ENCODE data around the gene FLVCR1. TPM values are rescaled to one million over a fixed set of nuclear protein-coding genes. Genes with fewer than 3 reads are reported as not detected.
"Not testable (repeated sequence)": the region's sequence is repeated elsewhere in the genome, so short reads cannot be mapped to it uniquely, and the experiment has no call there.

Gene FLVCR1
- total RNA-seq, 1 donor from 2014 or later: 6.3 TPM

- no peak overlapping the region for H3K4me3 ChIP-seq
- intact Hi-C loops (cut with DNase I): no loop called here
- ATAC-seq: no peak
- TF ChIP-seq, protein P1, sequence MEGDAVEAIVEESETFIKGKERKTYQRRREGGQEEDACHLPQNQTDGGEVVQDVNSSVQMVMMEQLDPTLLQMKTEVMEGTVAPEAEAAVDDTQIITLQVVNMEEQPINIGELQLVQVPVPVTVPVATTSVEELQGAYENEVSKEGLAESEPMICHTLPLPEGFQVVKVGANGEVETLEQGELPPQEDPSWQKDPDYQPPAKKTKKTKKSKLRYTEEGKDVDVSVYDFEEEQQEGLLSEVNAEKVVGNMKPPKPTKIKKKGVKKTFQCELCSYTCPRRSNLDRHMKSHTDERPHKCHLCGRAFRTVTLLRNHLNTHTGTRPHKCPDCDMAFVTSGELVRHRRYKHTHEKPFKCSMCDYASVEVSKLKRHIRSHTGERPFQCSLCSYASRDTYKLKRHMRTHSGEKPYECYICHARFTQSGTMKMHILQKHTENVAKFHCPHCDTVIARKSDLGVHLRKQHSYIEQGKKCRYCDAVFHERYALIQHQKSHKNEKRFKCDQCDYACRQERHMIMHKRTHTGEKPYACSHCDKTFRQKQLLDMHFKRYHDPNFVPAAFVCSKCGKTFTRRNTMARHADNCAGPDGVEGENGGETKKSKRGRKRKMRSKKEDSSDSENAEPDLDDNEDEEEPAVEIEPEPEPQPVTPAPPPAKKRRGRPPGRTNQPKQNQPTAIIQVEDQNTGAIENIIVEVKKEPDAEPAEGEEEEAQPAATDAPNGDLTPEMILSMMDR (IDR thresholded peaks at IDR 0.05): no peak
- DNase-seq: no peak
- H3K27me3 ChIP-seq (ENCODE audit: low read depth): no peaks in the 10 kb centered on the region
- H3K27ac ChIP-seq: no peak overlapping the region
- H3K9me3 ChIP-seq: peaks cover 13% of the 10 kb centered on the region
- H3K36me3 ChIP-seq: no peaks in the 10 kb centered on the region
- H3K4me1 ChIP-seq: no peaks in the 10 kb centered on the region
Measured at GRCh38 chr1:212828395-212828794, 29.7 kb upstream of the FLVCR1 start.

DNA sequence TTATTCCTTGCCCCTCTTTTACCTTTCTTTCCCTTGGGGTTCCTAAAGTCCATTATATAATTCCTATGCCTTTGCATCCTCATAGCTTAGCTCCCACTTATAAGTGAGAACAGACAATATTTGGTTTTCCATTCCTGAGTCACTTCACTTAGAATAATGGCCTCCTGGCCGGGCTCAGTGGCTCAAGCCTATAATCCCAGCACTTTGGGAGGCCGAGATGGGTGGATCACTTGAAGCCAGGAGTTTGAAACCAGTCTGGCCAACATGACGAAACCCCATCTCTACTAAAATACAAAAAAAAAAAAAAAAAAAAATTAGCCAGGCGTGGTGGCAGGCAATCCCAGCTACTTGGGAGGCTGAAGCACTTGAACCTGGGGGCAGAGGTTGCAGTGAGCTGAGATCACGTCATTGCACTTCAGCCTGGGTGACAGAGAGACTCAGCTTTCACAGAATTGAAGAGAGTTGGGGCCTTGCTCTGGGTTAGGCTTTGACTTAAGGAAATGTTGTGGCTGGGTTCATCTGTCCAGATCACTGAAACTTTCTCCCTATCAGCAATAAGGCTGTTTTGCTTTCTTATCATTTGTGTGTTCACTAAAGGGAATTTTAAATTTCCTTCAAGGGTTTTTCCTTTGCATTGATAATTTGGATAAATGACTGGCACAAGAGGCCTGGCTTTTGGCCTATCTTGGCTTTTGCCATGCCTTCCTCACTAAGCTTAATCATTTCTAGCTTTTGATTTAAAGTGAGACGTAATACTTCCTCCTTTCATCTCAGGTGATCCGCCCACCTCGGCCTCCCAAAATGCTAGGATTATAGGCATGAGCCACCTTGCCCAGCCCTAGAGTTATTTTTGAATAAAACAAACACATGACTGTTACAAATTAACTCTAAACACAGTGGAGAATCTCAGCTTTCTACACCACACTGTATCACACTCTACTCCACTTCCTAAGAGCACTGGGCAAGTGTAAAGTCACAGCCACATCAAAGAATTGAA lies 24.6 kb upstream of the FLVCR1 start:
- peak overlapping the region; percentile 47 for H3K27ac ChIP-seq

GRCh38 chr1:212838145-212838544 lies 19.9 kb upstream of the FLVCR1 start:
- DNase-seq: no peak
- no peak for ATAC-seq
- Histone ChIP-seq H3K9me3 (no peaks in the 10 kb centered on the region), H3K4me1 (no peaks in the 10 kb centered on the region), H3K27ac (no peak overlapping the region), H3K4me3 (no peak overlapping the region), H3K36me3 (no peaks in the 10 kb centered on the region), H3K27me3 (ENCODE audit: low read depth) (no peaks in the 10 kb centered on the region)
- TF ChIP-seq, protein P1 (IDR thresholded peaks at IDR 0.05): no peak
- intact Hi-C loops (cut with DNase I): no loop called here

More for the DNA sequence above, 24.6 kb upstream of the FLVCR1 start:
- intact Hi-C loops (cut with DNase I); H3K4me1 ChIP-seq; H3K36me3 ChIP-seq; H3K4me3 ChIP-seq; H3K27me3 ChIP-seq (ENCODE audit: low read depth); H3K9me3 ChIP-seq: not testable (repeated sequence)
- DNase-seq: peak; percentile 57
- ATAC-seq: peak; percentile 87 to 89

DNA sequence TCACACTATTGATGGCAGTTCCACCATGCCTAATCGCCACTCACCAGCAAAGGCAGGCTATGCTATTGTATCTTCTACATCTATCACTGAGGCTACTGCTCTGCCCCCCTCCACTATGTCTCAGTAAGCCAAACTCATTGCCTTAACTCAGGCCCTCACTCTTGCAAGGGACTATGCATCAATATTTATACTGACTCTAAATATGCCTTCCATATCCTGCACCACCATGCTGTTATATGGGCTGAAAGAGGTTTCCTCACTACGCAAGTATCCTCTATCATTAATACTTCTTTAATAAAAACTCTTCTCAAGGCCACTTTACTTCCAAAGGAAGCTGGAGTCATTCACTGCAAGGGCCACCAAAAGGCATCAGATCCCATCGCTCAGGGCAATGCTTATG lies 13.6 kb upstream of the FLVCR1 start:
- H3K9me3 ChIP-seq; H3K36me3 ChIP-seq; intact Hi-C loops (cut with DNase I); ATAC-seq; DNase-seq; H3K27me3 ChIP-seq (ENCODE audit: low read depth); H3K4me3 ChIP-seq; H3K4me1 ChIP-seq; H3K27ac ChIP-seq: not testable (repeated sequence)

- no peak for ATAC-seq
- DNase-seq: no peak
Measured at GRCh38 chr1:212847549-212847948, 10.5 kb upstream of the FLVCR1 start, which contains the start of gene SPATA45. Gene SPATA45, minus strand, starts transcription at chr1:212847649. Its CDS starts 11,500 bp downstream, at chr1:212836149.

DNA sequence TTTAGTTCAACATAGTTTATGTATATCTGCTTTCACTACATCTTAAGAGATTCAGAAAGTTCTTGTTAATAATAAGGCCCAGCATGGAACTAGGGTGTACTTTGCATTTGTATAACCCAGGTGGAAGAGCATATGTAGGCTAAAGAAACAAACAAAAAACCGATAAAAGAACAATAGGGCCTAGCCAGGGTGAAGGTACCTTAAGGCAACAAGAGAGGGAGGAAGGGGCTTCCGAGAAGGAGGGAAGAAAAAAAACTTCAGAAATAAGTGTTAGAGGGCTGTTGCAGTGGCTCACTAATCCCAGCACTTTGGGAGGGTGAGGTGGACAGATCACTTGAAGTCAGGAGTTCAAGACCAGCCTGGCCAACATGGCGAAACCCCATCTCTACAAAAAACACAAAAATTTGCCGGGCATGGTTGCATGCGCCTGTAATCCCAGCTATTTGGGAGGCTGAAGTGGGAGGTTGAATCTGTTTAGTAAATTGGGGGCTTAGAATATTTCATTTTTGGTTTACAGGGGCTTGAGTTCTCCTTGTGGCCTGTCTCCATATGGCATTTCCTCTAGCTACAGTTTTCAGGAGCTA lies 5.9 kb upstream of the FLVCR1 start:
- Histone ChIP-seq H3K4me1 (peaks cover 6% of the 10 kb centered on the region), H3K36me3 (no peaks in the 10 kb centered on the region), H3K27ac (no peak overlapping the region), H3K4me3 (no peak overlapping the region), H3K27me3 (ENCODE audit: low read depth) (no peaks in the 10 kb centered on the region), H3K9me3 (no peaks in the 10 kb centered on the region)
- TF ChIP-seq, protein P1 (IDR thresholded peaks at IDR 0.05): no peak
- DNase-seq (no peak), ATAC-seq (no peak)
- intact Hi-C loops (cut with DNase I): no loop called here

More at GRCh38 chr1:212847549-212847948, 10.5 kb upstream of the FLVCR1 start, which contains the start of gene SPATA45:
- Histone ChIP-seq H3K4me3 (no peak within 1 kb of the TSS), H3K9me3 (no peaks in the 10 kb centered on the region), H3K27me3 (ENCODE audit: low read depth) (no peaks in the 10 kb centered on the region), H3K36me3 (no peaks in the 10 kb centered on the region), H3K4me1 (no peaks in the 10 kb centered on the region), H3K27ac (no peak within 1 kb of the TSS)
- TF ChIP-seq, protein P1 (IDR thresholded peaks at IDR 0.05): no peak
- intact Hi-C loops (cut with DNase I): no loop called here

Data from lower lobe of right lung (tissue), 2 donors.